ENCODE data around the gene MMP24OS.

MMP24OS gene

DNA sequence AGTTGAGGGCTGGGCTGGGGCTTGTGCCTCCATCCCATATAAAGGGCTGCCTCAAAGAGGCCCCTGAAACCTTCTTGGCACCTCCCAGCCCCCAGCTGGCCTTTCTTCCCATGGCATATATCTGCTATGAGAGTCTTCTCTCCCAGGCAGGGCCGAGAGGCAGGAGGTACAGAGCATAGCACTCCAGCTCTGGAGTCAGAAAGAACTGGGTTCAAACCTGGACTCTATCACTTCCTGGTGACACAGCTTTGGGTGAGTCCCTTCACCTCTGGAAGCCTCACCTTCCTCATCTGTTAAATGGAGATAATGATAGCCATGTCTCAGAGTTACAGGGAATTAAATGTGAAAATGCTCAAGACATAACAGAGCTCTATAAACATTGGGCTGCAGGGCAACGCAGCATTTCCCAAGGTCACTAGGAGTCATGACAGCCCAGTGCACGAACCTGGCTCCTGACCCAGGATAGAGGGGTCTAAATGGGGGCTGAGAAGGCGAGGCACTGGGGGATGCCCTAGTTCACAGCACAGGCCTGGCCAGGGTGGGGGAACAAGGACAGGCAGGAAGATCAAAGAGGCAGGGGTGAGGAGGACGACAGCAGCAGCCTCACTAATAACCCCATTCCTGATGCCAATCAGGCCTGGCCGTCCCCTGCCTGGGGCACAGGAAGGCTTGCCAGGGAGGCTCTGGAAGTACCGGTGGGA lies 12.4 kb upstream of the MMP24OS start:
- H3K36me3 ChIP-seq (ENCODE audit: control insufficient read depth, insufficient read depth, low read length), result no peaks in the 10 kb centered on the region
- H3K27ac ChIP-seq (ENCODE audit: low read depth, low read length), result no peak overlapping the region
- H4K8ac ChIP-seq (ENCODE audit: low read depth, low read length), result no peak overlapping the region
- no peak overlapping the region for H2AK5ac ChIP-seq (ENCODE audit: low read length)
- no peak overlapping the region for H3K9ac ChIP-seq (ENCODE audit: low read length)
- H3K23ac ChIP-seq (ENCODE audit: low read length), result no peak overlapping the region
- no peak overlapping the region for H2BK120ac ChIP-seq (ENCODE audit: low read depth, low read length)
- H3K4me1 ChIP-seq (ENCODE audit: control insufficient read depth, low read depth, low read length), result no peaks in the 10 kb centered on the region
- H3K4ac ChIP-seq (ENCODE audit: low read depth, low read length), result no peak overlapping the region
- no peak overlapping the region for H4K5ac ChIP-seq (ENCODE audit: low read length)
- H3K79me1 ChIP-seq (ENCODE audit: low read length), result no peaks in the 10 kb centered on the region
- H3K4me3 ChIP-seq (ENCODE audit: low read length), result no peak overlapping the region
- no peak overlapping the region for H3K18ac ChIP-seq (ENCODE audit: low read length)
- H2BK15ac ChIP-seq (replicated peaks; ENCODE audit: low read depth), result no peak overlapping the region
- H3K4me2 ChIP-seq (ENCODE audit: low read length), result no peak overlapping the region
- no CpG with 5 or more reads among the region's 7 CpGs for WGBS (ENCODE audit: extremely low coverage, insufficient coverage, low lambda C conversion rate)
- no peaks in the 10 kb centered on the region for H3K79me2 ChIP-seq (ENCODE audit: control insufficient read depth, insufficient read depth, low read length)
- DNase-seq, result no peak
- no peaks in the 10 kb centered on the region for H3K27me3 ChIP-seq (ENCODE audit: insufficient read depth, low read length, poor library complexity)
- no peak overlapping the region for H2BK5ac ChIP-seq (ENCODE audit: low read length)
- no peak overlapping the region for H3K56ac ChIP-seq (ENCODE audit: low read length)

DNA sequence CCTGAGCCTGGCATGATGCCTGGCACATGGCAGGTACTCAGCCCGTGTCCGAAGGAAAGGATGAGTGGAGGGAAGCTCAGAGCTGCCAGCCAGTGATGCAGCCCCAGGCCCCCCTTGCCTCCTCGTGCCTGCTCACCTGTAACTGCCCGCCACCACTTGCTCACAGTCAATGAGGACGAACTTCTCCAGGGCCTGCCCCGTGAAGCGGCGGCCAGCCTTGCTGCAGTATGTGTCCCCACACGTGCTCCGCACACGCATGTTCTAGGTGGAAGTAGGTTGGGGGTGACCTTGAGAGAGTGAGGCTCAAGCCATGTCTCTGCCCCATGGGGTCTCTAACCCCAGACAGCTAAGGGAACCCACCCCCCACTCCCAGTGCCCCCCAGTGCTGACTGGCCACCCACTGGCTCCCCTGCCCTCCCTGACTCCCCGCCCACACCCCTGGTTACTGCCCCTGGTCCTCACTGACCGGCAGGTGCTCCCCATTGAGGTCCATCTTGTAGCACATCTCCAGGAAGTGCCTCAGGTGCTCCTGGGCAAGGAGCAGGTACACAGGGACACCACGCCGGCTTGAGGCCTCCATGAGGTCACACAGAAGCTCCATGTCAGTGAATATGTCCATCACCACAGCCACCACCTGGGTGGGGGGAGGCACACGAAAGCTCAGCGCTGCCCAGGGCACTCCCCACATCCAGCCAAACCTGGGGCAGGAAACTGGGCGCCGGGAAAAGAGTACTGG lies 10.6 kb upstream of the MMP24OS start:
- H3K4ac ChIP-seq (ENCODE audit: low read depth, low read length), result no peak overlapping the region
- no peak overlapping the region for H3K27ac ChIP-seq (ENCODE audit: low read depth, low read length)
- no peak overlapping the region for H3K18ac ChIP-seq (ENCODE audit: low read length)
- H3K4me2 ChIP-seq (ENCODE audit: low read length), result no peak overlapping the region
- no peak overlapping the region for H2AK5ac ChIP-seq (ENCODE audit: low read length)
- DNase-seq, result no peak
- H4K5ac ChIP-seq (ENCODE audit: low read length), result no peak overlapping the region
- H3K79me1 ChIP-seq (ENCODE audit: low read length), result peaks cover 4% of the 10 kb centered on the region
- H4K8ac ChIP-seq (ENCODE audit: low read depth, low read length), result no peak overlapping the region
- H2BK15ac ChIP-seq (replicated peaks; ENCODE audit: low read depth), result no peak overlapping the region
- H2BK5ac ChIP-seq (ENCODE audit: low read length), result no peak overlapping the region
- peaks cover 2% of the 10 kb centered on the region for H3K4me1 ChIP-seq (ENCODE audit: control insufficient read depth, low read depth, low read length)
- H3K36me3 ChIP-seq (ENCODE audit: control insufficient read depth, insufficient read depth, low read length), result no peaks in the 10 kb centered on the region
- no peak overlapping the region for H3K56ac ChIP-seq (ENCODE audit: low read length)
- no peak overlapping the region for H2BK120ac ChIP-seq (ENCODE audit: low read depth, low read length)
- H3K9ac ChIP-seq (ENCODE audit: low read length), result no peak overlapping the region
- WGBS (ENCODE audit: extremely low coverage, insufficient coverage, low lambda C conversion rate), result no CpG with 5 or more reads among the region's 19 CpGs
- no peaks in the 10 kb centered on the region for H3K27me3 ChIP-seq (ENCODE audit: insufficient read depth, low read length, poor library complexity)
- H3K23ac ChIP-seq (ENCODE audit: low read length), result no peak overlapping the region
- peaks cover 8% of the 10 kb centered on the region for H3K79me2 ChIP-seq (ENCODE audit: control insufficient read depth, insufficient read depth, low read length)
- H3K4me3 ChIP-seq (ENCODE audit: low read length), result no peak overlapping the region

GRCh38 chr20:35287509-35288324 lies 9.8 kb upstream of the MMP24OS start:
- Histone ChIP-seq H3K4me3 (ENCODE audit: low read length) (no peak overlapping the region), H3K18ac (ENCODE audit: low read length) (no peak overlapping the region), H3K9ac (ENCODE audit: low read length) (no peak overlapping the region), H3K4me1 (ENCODE audit: control insufficient read depth, low read depth, low read length) (peaks cover 5% of the 10 kb centered on the region), H4K5ac (ENCODE audit: low read length) (no peak overlapping the region), H3K79me2 (ENCODE audit: control insufficient read depth, insufficient read depth, low read length) (peaks cover 12% of the 10 kb centered on the region), H3K56ac (ENCODE audit: low read length) (no peak overlapping the region), H3K36me3 (ENCODE audit: control insufficient read depth, insufficient read depth, low read length) (peaks cover 1% of the 10 kb centered on the region), H3K27ac (ENCODE audit: low read depth, low read length) (no peak overlapping the region), H3K4me2 (ENCODE audit: low read length) (no peak overlapping the region), H2AK5ac (ENCODE audit: low read length) (no peak overlapping the region), H3K23ac (ENCODE audit: low read length) (no peak overlapping the region), H2BK15ac (replicated peaks; ENCODE audit: low read depth) (no peak overlapping the region), H3K27me3 (ENCODE audit: insufficient read depth, low read length, poor library complexity) (no peaks in the 10 kb centered on the region), H2BK120ac (ENCODE audit: low read depth, low read length) (no peak overlapping the region), H3K79me1 (ENCODE audit: low read length) (peaks cover 7% of the 10 kb centered on the region), H4K8ac (ENCODE audit: low read depth, low read length) (no peak overlapping the region), H2BK5ac (ENCODE audit: low read length) (no peak overlapping the region), H3K4ac (ENCODE audit: low read depth, low read length) (no peak overlapping the region)
- DNase-seq, result no peak
- no CpG with 5 or more reads among the region's 28 CpGs for WGBS (ENCODE audit: extremely low coverage, insufficient coverage, low lambda C conversion rate)

DNA sequence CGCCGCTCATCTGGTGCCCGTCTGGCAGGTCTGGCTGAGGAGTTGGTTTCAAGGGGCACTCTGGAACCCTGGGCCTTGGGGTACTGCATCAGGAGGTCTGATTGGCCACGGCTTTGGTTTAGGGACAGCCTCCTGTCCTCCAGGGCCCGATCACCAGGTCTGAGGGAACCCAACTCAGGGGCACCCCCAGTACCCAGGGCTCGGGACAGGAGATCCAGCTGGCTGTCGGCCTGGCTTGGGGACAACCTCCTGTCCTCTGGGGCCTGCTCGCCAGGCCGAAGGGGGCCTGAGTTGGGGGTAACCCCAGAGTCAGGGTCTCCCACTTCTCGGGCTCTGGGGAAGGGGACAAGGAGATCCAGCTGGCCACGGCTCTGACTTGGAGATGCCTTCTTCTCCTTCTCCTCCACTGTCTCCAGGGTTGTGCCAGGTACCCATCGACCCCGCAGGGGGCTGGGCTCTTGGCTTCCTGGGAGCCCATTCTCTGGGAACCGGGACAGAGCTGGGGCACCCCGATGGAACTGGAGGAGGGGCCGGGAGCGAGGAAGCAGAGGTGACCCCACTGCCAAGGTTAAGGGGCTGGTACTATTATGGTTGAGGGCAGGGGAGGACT lies 9.1 kb upstream of the MMP24OS start:
- DNase-seq, result no peak
- Histone ChIP-seq H3K79me1 (ENCODE audit: low read length) (peaks cover 7% of the 10 kb centered on the region), H3K79me2 (ENCODE audit: control insufficient read depth, insufficient read depth, low read length) (peaks cover 15% of the 10 kb centered on the region), H3K4me2 (ENCODE audit: low read length) (no peak overlapping the region), H2AK5ac (ENCODE audit: low read length) (no peak overlapping the region), H2BK120ac (ENCODE audit: low read depth, low read length) (no peak overlapping the region), H3K27ac (ENCODE audit: low read depth, low read length) (no peak overlapping the region), H4K5ac (ENCODE audit: low read length) (no peak overlapping the region), H3K23ac (ENCODE audit: low read length) (no peak overlapping the region), H3K56ac (ENCODE audit: low read length) (no peak overlapping the region), H3K18ac (ENCODE audit: low read length) (no peak overlapping the region), H2BK15ac (replicated peaks; ENCODE audit: low read depth) (no peak overlapping the region), H4K8ac (ENCODE audit: low read depth, low read length) (no peak overlapping the region), H3K27me3 (ENCODE audit: insufficient read depth, low read length, poor library complexity) (no peaks in the 10 kb centered on the region), H3K9ac (ENCODE audit: low read length) (no peak overlapping the region), H3K36me3 (ENCODE audit: control insufficient read depth, insufficient read depth, low read length) (peaks cover 1% of the 10 kb centered on the region), H3K4me1 (ENCODE audit: control insufficient read depth, low read depth, low read length) (peaks cover 5% of the 10 kb centered on the region), H3K4ac (ENCODE audit: low read depth, low read length) (no peak overlapping the region), H2BK5ac (ENCODE audit: low read length) (no peak overlapping the region), H3K4me3 (ENCODE audit: low read length) (no peak overlapping the region)
- no CpG with 5 or more reads among the region's 17 CpGs for WGBS (ENCODE audit: extremely low coverage, insufficient coverage, low lambda C conversion rate)

DNA sequence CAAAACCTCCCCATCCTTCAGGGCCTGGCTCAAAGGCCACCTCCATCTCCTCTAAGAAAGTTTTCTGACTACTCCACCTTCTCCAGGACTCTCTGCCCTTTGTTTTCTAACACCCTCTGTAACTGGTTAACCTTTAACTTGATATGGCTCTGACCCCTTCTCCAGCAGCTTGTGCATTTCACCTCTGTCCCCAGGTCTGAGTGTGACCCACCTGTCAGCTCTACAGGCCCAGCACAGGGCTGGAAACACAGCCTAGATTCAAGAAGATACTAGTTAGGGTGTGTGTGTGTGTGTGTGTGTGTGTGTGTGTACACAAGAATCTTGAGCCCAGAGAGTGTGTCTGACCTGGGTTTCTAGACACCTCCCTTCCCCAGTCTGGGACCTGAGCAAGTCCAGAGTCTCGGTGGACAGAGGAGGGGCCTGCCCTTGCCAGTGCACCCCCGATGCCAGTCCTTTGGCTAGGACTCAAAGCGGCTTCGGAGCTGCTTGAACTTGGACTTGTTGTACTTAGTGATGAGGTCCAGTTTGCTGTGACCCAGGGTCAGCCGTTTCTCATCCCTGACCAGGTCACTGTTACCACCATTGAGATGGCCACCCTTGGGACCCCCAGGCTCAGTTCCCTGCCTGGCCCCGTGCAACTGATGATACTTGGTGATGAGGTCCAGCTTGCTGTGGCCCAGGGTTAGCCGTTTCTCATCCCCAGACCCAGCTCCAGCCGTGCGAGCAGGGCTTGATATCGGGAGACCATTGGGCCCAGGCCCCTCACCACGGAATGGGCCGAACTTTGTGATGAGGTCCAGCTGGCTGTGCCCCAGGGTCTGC lies 8.4 kb upstream of the MMP24OS start:
- peaks cover 1% of the 10 kb centered on the region for H3K36me3 ChIP-seq (ENCODE audit: control insufficient read depth, insufficient read depth, low read length)
- no peak overlapping the region for H3K4me2 ChIP-seq (ENCODE audit: low read length)
- no peak overlapping the region for H3K4ac ChIP-seq (ENCODE audit: low read depth, low read length)
- H2AK5ac ChIP-seq (ENCODE audit: low read length), result no peak overlapping the region
- H3K9ac ChIP-seq (ENCODE audit: low read length), result no peak overlapping the region
- H3K79me1 ChIP-seq (ENCODE audit: low read length), result peaks cover 7% of the 10 kb centered on the region
- no peak overlapping the region for H4K5ac ChIP-seq (ENCODE audit: low read length)
- no peak for DNase-seq
- no peaks in the 10 kb centered on the region for H3K27me3 ChIP-seq (ENCODE audit: insufficient read depth, low read length, poor library complexity)
- H2BK120ac ChIP-seq (ENCODE audit: low read depth, low read length), result no peak overlapping the region
- no CpG with 5 or more reads among the region's 12 CpGs for WGBS (ENCODE audit: extremely low coverage, insufficient coverage, low lambda C conversion rate)
- H3K27ac ChIP-seq (ENCODE audit: low read depth, low read length), result no peak overlapping the region
- H3K79me2 ChIP-seq (ENCODE audit: control insufficient read depth, insufficient read depth, low read length), result peaks cover 18% of the 10 kb centered on the region
- no peak overlapping the region for H2BK5ac ChIP-seq (ENCODE audit: low read length)
- H4K8ac ChIP-seq (ENCODE audit: low read depth, low read length), result no peak overlapping the region
- H3K23ac ChIP-seq (ENCODE audit: low read length), result no peak overlapping the region
- H3K18ac ChIP-seq (ENCODE audit: low read length), result no peak overlapping the region
- no peak overlapping the region for H3K4me3 ChIP-seq (ENCODE audit: low read length)
- peaks cover 5% of the 10 kb centered on the region for H3K4me1 ChIP-seq (ENCODE audit: control insufficient read depth, low read depth, low read length)
- H3K56ac ChIP-seq (ENCODE audit: low read length), result no peak overlapping the region
- no peak overlapping the region for H2BK15ac ChIP-seq (replicated peaks; ENCODE audit: low read depth)

All from mesendoderm (in vitro differentiated cells).